Ishikawa (cell line): Measurements from ENCODE around the gene SEC16A.

Experiments used
- CEBPB ChIP-seq: IDR thresholded peaks from 2 replicates; pipeline ENCODE4 v1.6.1; 2012
- EP300 ChIP-seq: IDR thresholded peaks from 2 replicates; pipeline ENCODE4 v1.6.1; 2012; ENCODE audit warnings: borderline replicate concordance
- FOXM1 ChIP-seq: IDR thresholded peaks from 2 replicates; pipeline ENCODE4 v1.6.1; 2012; ENCODE audit warnings: low read depth, borderline replicate concordance
- MAX ChIP-seq: IDR thresholded peaks from 2 replicates; pipeline ENCODE4 v1.6.1; 2012
- RAD21 ChIP-seq: IDR thresholded peaks from 2 replicates; pipeline ENCODE4 v1.6.1; 2012; ENCODE audit warnings: low read depth
- TAF1 ChIP-seq: IDR thresholded peaks from 2 replicates; pipeline ENCODE4 v1.6.1; 2012; ENCODE audit warnings: low read depth, mild to moderate bottlenecking
- TCF12 ChIP-seq: IDR thresholded peaks from 2 replicates; pipeline ENCODE4 v1.6.1; 2012; ENCODE audit warnings: low read depth
- TEAD4 ChIP-seq: IDR thresholded peaks from 2 replicates; pipeline ENCODE4 v1.6.1; 2012
- YY1 ChIP-seq: IDR thresholded peaks from 2 replicates; pipeline ENCODE4 v1.6.1; 2012; ENCODE audit warnings: low read depth
- ZBTB7A ChIP-seq: IDR thresholded peaks from 2 replicates; pipeline ENCODE4 v1.6.1; 2012; ENCODE audit warnings: low read depth

- TF ChIP-seq TCF12 = no peak
- TF ChIP-seq ZBTB7A = no peak
- TF ChIP-seq CEBPB = no peak
- TF ChIP-seq EP300 = no peak
- TF ChIP-seq TEAD4 = no peak
- TF ChIP-seq MAX = no peak
- no peak for TF ChIP-seq TAF1
- no peak for TF ChIP-seq FOXM1
- no peak for TF ChIP-seq RAD21
- TF ChIP-seq YY1 = no peak
Observed at GRCh38 chr9:136465500-136466154, 17.2 kb downstream of the SEC16A start.
